ENCODE data around the gene BNC2.

The BNC2 gene

DNA sequence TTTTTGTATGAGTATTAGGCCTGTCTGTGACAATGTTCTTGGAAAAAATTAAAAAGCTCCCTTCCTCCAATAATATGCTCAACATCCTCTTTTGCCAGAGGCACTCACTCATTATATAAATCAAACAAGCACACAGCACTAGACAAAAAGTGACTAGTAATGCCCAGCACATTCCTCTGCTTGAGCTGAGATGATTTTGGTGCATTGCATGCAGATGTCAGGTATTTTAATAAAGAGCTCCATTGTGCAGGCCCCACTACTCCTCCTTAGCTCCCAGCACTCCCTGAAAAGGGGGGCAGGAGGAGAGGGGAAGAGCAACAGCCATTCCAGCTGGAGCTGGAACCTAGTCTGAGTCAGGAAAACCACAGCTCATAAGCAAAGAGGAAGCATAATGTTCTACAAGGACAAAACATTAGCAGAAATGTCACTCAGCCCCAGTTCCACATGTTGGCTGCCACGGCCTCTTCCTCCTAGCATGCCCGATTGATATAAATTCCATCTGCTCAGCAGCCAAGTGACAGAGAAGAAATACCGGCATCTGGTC is 348.5 kb downstream of the BNC2 start:
- Histone ChIP-seq H3K4me3 (ENCODE audit: low read depth, low read length) (no peak overlapping the region), H3K27me3 (no peaks in the 10 kb centered on the region), H3K4me1 (no peaks in the 10 kb centered on the region; the same call in 1 of the 2 replicates), H3K36me3 (no peaks in the 10 kb centered on the region), H3K9me3 (no peaks in the 10 kb centered on the region)
- no peak for DNase-seq
- TF ChIP-seq, protein P1, sequence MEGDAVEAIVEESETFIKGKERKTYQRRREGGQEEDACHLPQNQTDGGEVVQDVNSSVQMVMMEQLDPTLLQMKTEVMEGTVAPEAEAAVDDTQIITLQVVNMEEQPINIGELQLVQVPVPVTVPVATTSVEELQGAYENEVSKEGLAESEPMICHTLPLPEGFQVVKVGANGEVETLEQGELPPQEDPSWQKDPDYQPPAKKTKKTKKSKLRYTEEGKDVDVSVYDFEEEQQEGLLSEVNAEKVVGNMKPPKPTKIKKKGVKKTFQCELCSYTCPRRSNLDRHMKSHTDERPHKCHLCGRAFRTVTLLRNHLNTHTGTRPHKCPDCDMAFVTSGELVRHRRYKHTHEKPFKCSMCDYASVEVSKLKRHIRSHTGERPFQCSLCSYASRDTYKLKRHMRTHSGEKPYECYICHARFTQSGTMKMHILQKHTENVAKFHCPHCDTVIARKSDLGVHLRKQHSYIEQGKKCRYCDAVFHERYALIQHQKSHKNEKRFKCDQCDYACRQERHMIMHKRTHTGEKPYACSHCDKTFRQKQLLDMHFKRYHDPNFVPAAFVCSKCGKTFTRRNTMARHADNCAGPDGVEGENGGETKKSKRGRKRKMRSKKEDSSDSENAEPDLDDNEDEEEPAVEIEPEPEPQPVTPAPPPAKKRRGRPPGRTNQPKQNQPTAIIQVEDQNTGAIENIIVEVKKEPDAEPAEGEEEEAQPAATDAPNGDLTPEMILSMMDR (IDR thresholded peaks at IDR 0.05; ENCODE audit: low read depth, low read length): no peak

DNA sequence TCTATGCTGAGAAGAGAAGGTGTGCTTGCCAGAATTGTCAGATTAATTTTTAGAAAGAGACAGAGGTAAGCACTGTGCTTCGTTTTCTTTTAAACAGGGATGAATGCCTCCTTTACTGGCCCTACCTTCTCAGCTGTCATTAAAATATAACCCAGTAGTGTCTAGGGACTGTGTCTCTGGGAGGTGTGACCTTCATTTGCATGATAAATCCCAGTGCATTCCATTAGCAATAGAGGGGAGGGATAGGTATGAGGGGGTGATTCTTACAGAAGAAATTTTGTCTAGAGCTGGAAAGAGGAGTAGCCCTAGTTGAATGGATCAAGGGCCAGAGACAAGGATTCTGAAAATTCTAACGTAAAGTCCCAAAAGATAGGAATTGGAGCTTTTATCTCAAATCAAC is 351.5 kb downstream of the BNC2 start:
- DNase-seq: no peak

DNA sequence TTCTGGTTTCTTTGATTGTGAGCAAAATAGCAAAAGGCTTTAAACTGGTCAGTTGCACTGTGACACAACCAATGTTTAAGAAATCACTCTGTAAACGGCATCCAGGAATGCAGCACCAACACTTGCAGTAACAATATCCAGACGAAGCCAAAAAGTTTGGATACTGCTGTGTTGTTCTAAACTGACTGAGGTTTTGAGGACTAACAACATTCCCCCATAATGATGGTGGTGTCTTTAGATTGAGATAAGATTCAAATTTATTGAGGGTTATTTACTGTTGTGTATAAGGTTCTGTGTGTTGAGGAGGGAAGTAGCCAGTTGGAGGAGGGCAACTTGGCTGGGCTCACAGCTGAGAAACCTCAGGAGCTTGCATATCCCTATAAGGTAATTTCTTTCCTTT is 353.6 kb downstream of the BNC2 start:
- H3K4me3 ChIP-seq (ENCODE audit: low read depth, low read length): no peak overlapping the region
- no peak for DNase-seq

More for the DNA sequence above, 351.5 kb downstream of the BNC2 start:
- H3K9me3 ChIP-seq: no peaks in the 10 kb centered on the region
- peaks cover 4% of the 10 kb centered on the region for H3K4me1 ChIP-seq
- no peaks in the 10 kb centered on the region for H3K36me3 ChIP-seq
- H3K4me3 ChIP-seq (ENCODE audit: low read depth, low read length): no peak overlapping the region
- TF ChIP-seq, protein P1 (IDR thresholded peaks at IDR 0.05; ENCODE audit: low read depth, low read length): no peak
- H3K27me3 ChIP-seq: no peaks in the 10 kb centered on the region

DNA sequence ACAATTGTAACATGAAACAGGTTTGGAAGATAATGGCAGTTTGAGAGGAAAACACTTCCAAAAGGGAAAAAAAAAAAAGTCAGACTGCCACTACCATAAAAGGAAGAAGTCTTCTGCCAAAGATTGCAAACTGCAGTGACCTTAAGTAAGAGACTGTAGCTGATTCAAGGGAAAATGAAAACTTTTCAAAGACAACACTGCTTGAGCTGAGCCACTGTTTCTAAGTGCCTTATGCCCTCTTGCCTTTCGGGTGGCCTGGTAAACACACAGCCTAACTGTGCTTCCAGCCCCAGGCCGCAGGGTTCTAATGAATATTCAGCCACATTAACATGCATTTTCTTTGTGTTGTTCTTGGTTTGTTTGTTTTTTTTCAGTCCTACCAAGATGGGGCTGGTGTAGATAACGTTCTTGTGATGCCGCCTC is 354.6 kb downstream of the BNC2 start:
- no peaks in the 10 kb centered on the region for H3K36me3 ChIP-seq
- no peak overlapping the region for H3K4me3 ChIP-seq (ENCODE audit: low read depth, low read length)
- no peaks in the 10 kb centered on the region for H3K27me3 ChIP-seq
- H3K4me1 ChIP-seq: peaks cover 4% of the 10 kb centered on the region
- TF ChIP-seq, protein P1 (IDR thresholded peaks at IDR 0.05; ENCODE audit: low read depth, low read length): no peak
- DNase-seq: no peak
- H3K9me3 ChIP-seq: no peaks in the 10 kb centered on the region

More for the DNA sequence above, 353.6 kb downstream of the BNC2 start:
- Histone ChIP-seq H3K27me3 (no peaks in the 10 kb centered on the region), H3K4me1 (peaks cover 4% of the 10 kb centered on the region), H3K9me3 (no peaks in the 10 kb centered on the region), H3K36me3 (no peaks in the 10 kb centered on the region)
- TF ChIP-seq, protein P1 (IDR thresholded peaks at IDR 0.05; ENCODE audit: low read depth, low read length): no peak

DNA sequence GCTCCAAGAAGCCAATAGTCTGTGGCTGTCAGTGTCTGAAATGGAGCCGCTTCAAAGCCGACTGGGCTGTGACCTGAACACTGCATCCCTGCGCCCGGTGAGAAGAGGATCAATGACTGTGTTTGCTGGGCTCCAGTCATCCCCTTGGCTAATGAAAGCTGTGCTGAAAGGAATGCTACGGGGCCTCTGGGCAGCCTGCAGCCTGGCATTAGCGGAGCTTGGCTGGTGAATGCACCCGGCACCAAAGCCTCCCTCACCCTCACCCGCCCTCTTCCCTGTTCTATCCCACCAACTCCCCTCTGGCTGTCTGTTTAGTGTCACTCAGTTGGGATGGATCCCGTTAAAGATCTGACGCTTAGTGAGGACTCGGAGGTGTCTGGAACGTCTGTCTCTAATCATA is 355.3 kb downstream of the BNC2 start:
- peak overlapping the region; percentile 33 for H3K4me3 ChIP-seq (ENCODE audit: low read depth, low read length)
- H3K4me1 ChIP-seq: peaks cover 4% of the 10 kb centered on the region
- H3K36me3 ChIP-seq: no peaks in the 10 kb centered on the region
- TF ChIP-seq, protein P1 (IDR thresholded peaks at IDR 0.05; ENCODE audit: low read depth, low read length): no peak
- peak; percentile 49 for DNase-seq
- no peaks in the 10 kb centered on the region for H3K9me3 ChIP-seq
- no peaks in the 10 kb centered on the region for H3K27me3 ChIP-seq

DNA sequence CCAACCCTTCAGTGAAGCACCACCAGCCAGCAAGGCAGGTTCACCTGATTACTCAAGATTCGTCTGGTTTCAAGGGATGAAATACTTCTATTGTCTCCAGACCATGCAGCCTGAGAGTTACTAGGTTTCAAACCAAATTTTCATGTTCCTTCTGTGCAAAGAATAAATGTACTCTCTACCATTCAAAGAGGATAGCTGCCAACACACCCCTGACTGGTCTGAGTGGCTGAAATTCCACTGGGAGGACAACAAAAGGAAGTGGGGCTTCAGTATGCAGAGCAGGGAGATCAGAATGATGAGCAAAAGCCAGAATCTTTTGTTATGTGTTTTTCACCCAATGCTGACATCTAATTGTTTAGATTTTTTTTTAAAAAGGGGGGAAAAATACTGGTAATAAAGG is 356.3 kb downstream of the BNC2 start:
- no peak for DNase-seq
- H3K4me3 ChIP-seq (ENCODE audit: low read depth, low read length): no peak overlapping the region
- TF ChIP-seq, protein P1 (IDR thresholded peaks at IDR 0.05; ENCODE audit: low read depth, low read length): no peak
- peaks cover 4% of the 10 kb centered on the region for H3K4me1 ChIP-seq
- no peaks in the 10 kb centered on the region for H3K27me3 ChIP-seq
- H3K36me3 ChIP-seq: no peaks in the 10 kb centered on the region
- no peaks in the 10 kb centered on the region for H3K9me3 ChIP-seq
